Measurements from ENCODE around the gene SNAI3. TPM values are rescaled to one million over a fixed set of nuclear protein-coding genes. Genes with fewer than 3 reads are reported as not detected.

Gene SNAI3
- polyA plus RNA-seq, 12 donors: 3.6 to 8.6 (median 6.6) TPM; not detected in 2

GRCh38 chr16:88692861-88693260, 6.6 kb upstream of the SNAI3 start:
- DNase-seq: no peak

- DNase-seq: no peak
These were observed 5.7 kb upstream of the SNAI3 start for GRCh38 chr16:88691924-88692560.

GRCh38 chr16:88691129-88691813, 5.0 kb upstream of the SNAI3 start:
- no peak for DNase-seq

- DNase-seq: no peak
These were observed 4.2 kb upstream of the SNAI3 start for GRCh38 chr16:88690341-88691128.

GRCh38 chr16:88688013-88688778, 1.9 kb upstream of the SNAI3 start:
- no peak for DNase-seq

- no peak for DNase-seq
These were observed 1.3 kb upstream of the SNAI3 start for GRCh38 chr16:88687676-88688012.

- DNase-seq: no peak
These were observed 908 bp upstream of the SNAI3 start for GRCh38 chr16:88687254-88687576.

- DNase-seq: no peak
These were observed 257 bp downstream of the SNAI3 start for GRCh38 chr16:88686062-88686438.

- DNase-seq: no peak
These were observed 898 bp downstream of the SNAI3 start for GRCh38 chr16:88685156-88686061.

- no peak for DNase-seq
These were observed 1.6 kb downstream of the SNAI3 start for GRCh38 chr16:88684569-88685155.

- DNase-seq: no peak
These were observed 4.4 kb downstream of the SNAI3 start for GRCh38 chr16:88681709-88682451.

- DNase-seq: no peak
These were observed 5.1 kb downstream of the SNAI3 start for GRCh38 chr16:88681084-88681680.

GRCh38 chr16:88680554-88681083, 5.7 kb downstream of the SNAI3 start:
- DNase-seq: no peak

GRCh38 chr16:88678224-88678979, 7.9 kb downstream of the SNAI3 start:
- no peak for DNase-seq

- DNase-seq: no peak
These were observed 8.6 kb downstream of the SNAI3 start for GRCh38 chr16:88677721-88678120.

GRCh38 chr16:88676502-88677242, 9.6 kb downstream of the SNAI3 start:
- no peak for DNase-seq

- DNase-seq: no peak
These were observed 12.5 kb downstream of the SNAI3 start for GRCh38 chr16:88673716-88674379.
